IMR-90 (cell line): Measurements from ENCODE around the gene HMGB3. TPM values are rescaled to one million over a fixed set of nuclear protein-coding genes. Genes with fewer than 3 reads are reported as not detected.

Source experiments
- ATAC-seq: fragments of 200-7000 bp; cut with Tn5 transposase; 2 replicates; pipeline ENCODE4 v1.9.1; 2020; ENCODE audit warnings: low read depth, mild to moderate bottlenecking, moderate library complexity
- BruUV-seq: library from RNA; stranded (reverse); fragments of 400-500 nt; replicated peaks from 2 replicates; lab custom pipeline; 2021; lab: Mats Ljungman, UMichigan
- CTCF ChIA-PET: fragments of 300-600 bp; formaldehyde crosslinking; extraction: SDS; loops from one replicate; lab custom pipeline; 2021; ENCODE audit warnings: antibody characterized with exemption; lab: Yijun Ruan, JAX
- POLR2A ChIA-PET: fragments of 300-600 bp; sonication (Branson Sonifier 250); formaldehyde crosslinking; loops from one replicate; lab custom pipeline; 2022; ENCODE audit warnings: antibody characterized with exemption; ENCODE audit not compliant: unreplicated experiment; lab: Charles Lee
- DNase-seq: peaks from one replicate; pipeline ENCODE4 v3.0.0; 2013
- H2AFZ ChIP-seq: replicated peaks from 2 replicates; pipeline ENCODE3; 2013; ENCODE audit warnings: low read length, mild to moderate bottlenecking; ENCODE audit not compliant: poor library complexity
- H2AK5ac ChIP-seq: 2 replicates; pipeline ENCODE4 v1.6.1; 2013; ENCODE audit warnings: low read depth, low read length, inconsistent platforms
- H2AK9ac ChIP-seq: replicated peaks from 2 replicates; pipeline ENCODE3; 2013; ENCODE audit warnings: mild to moderate bottlenecking, low read depth, low read length, moderate library complexity; ENCODE audit not compliant: poor library complexity
- H2BK120ac ChIP-seq: 2 replicates; pipeline ENCODE4 v1.6.1; 2013; ENCODE audit warnings: low read depth, low read length, inconsistent platforms
- H2BK15ac ChIP-seq: 3 replicates; pipeline ENCODE4 v1.6.1; 2013; ENCODE audit warnings: low read depth, low read length, inconsistent platforms
- H2BK20ac ChIP-seq: 2 replicates; pipeline ENCODE4 v1.6.1; 2013; ENCODE audit warnings: low read depth, mild to moderate bottlenecking, inconsistent platforms, low read length, moderate library complexity
- H2BK5ac ChIP-seq: 2 replicates; pipeline ENCODE4 v1.6.1; 2013; ENCODE audit warnings: mild to moderate bottlenecking, low read depth, low read length, inconsistent platforms; ENCODE audit not compliant: poor library complexity, severe bottlenecking
- H3K14ac ChIP-seq: replicated peaks from 2 replicates; pipeline ENCODE4 v1.6.1; 2013; ENCODE audit warnings: low read depth, low read length, inconsistent platforms
- H3K18ac ChIP-seq: 2 replicates; pipeline ENCODE4 v1.6.1; 2013; ENCODE audit warnings: low read depth, low read length, control low read depth
- H3K23ac ChIP-seq: 2 replicates; pipeline ENCODE4 v1.6.1; 2013; ENCODE audit warnings: low read depth, low read length, inconsistent platforms
- H3K27ac ChIP-seq: 2 replicates; pipeline ENCODE4 v1.5.1; 2013; ENCODE audit warnings: mild to moderate bottlenecking, control low read depth, low read length; ENCODE audit not compliant: insufficient read depth
- H3K27me3 ChIP-seq: 2 replicates; pipeline ENCODE4 v1.6.1; 2013; ENCODE audit warnings: low read length; ENCODE audit not compliant: control insufficient read depth, insufficient read depth
- H3K36me3 ChIP-seq: 2 replicates; pipeline ENCODE4 v1.6.1; 2013; ENCODE audit warnings: low read length, mixed read lengths; ENCODE audit not compliant: control insufficient read depth, insufficient read depth
- H3K4ac ChIP-seq: 2 replicates; pipeline ENCODE4 v1.6.1; 2013; ENCODE audit warnings: low read depth, low read length, inconsistent platforms
- H3K4me1 ChIP-seq: 2 replicates; pipeline ENCODE4 v1.6.1; 2013; ENCODE audit warnings: low read length, mixed read lengths; ENCODE audit not compliant: control insufficient read depth, insufficient read depth
- H3K4me2 ChIP-seq: 2 replicates; pipeline ENCODE4 v1.6.1; 2013; ENCODE audit warnings: low read depth, mild to moderate bottlenecking, control low read depth, low read length, moderate library complexity
- H3K4me3 ChIP-seq: 2 replicates; pipeline ENCODE4 v1.5.1; 2013; ENCODE audit warnings: low read depth, mild to moderate bottlenecking, control low read depth, low read length, moderate library complexity; ENCODE audit not compliant: insufficient read depth
- H3K56ac ChIP-seq: 2 replicates; pipeline ENCODE4 v1.6.1; 2013; ENCODE audit warnings: low read length, inconsistent platforms; ENCODE audit not compliant: insufficient read depth; ENCODE audit errors: extremely low read depth
- H3K79me1 ChIP-seq, 2 experiments: 2 replicates each; pipeline ENCODE4 v1.6.1; 2013; ENCODE audit warnings: low read length in 2 of 2, inconsistent platforms in 1 of 2, low read depth in 1 of 2
- H3K9ac ChIP-seq: 2 replicates; pipeline ENCODE4 v1.6.1; 2013; ENCODE audit warnings: low read depth, low read length, control low read depth
- H3K9me1 ChIP-seq: 2 replicates; pipeline ENCODE4 v1.6.1; 2013; ENCODE audit warnings: low read length, inconsistent platforms; ENCODE audit not compliant: insufficient read depth
- H3K9me3 ChIP-seq: 2 replicates; pipeline ENCODE4 v1.6.1; 2013; ENCODE audit warnings: low read length; ENCODE audit not compliant: control insufficient read depth, insufficient read depth
- H4K20me1 ChIP-seq: 2 replicates; pipeline ENCODE4 v1.6.1; 2013; ENCODE audit warnings: low read length, inconsistent platforms; ENCODE audit not compliant: insufficient read depth
- H4K5ac ChIP-seq: 2 replicates; pipeline ENCODE4 v1.6.1; 2013; ENCODE audit warnings: mild to moderate bottlenecking, low read depth, low read length, control low read depth
- H4K8ac ChIP-seq, 2 experiments: 2 replicates each; pipeline ENCODE4 v1.6.1; 2013; ENCODE audit warnings: low read depth in 2 of 2, low read length in 2 of 2, control low read depth in 1 of 2, inconsistent platforms in 1 of 2
- H4K91ac ChIP-seq: 2 replicates; pipeline ENCODE4 v1.6.1; 2013; ENCODE audit warnings: low read depth, low read length, inconsistent platforms; ENCODE audit not compliant: insufficient read depth
- FOS ChIP-seq: fragments of 150-350 bp; IDR thresholded peaks from 2 replicates; pipeline ENCODE4 v1.6.1; 2016; ENCODE audit warnings: low read depth, low read length
- POLR2A ChIP-seq: IDR thresholded peaks from 2 replicates; pipeline ENCODE4 v1.6.1; 2012; ENCODE audit warnings: mild to moderate bottlenecking, low read depth, low read length
- RAD21 ChIP-seq: IDR thresholded peaks from 2 replicates; pipeline ENCODE4 v1.6.1; 2012; ENCODE audit warnings: low read length, improper control_type of control experiment
- USF2 ChIP-seq: fragments of 150-350 bp; IDR thresholded peaks from 2 replicates; pipeline ENCODE4 v1.6.1; 2017; ENCODE audit warnings: mild to moderate bottlenecking, antibody characterized with exemption, low read length, low read depth
- WGBS, 2 experiments: methylation state at CpG; one replicate each; pipeline versions ENCODE4 v1.1.5 to v1.1.7; 2013; ENCODE audit warnings: missing lambda C conversion rate in 2 of 2; ENCODE audit not compliant: insufficient read length in 1 of 2; ENCODE audit errors: extremely low coverage in 2 of 2; 5-methylcytosine and 5-hydroxymethylcytosine counted together
- dilution Hi-C: fragments of 300-500 bp; cut with HindIII; formaldehyde crosslinking; loops from one replicate; pipeline ENCODE4 v1.14.3; 2018; ENCODE audit warnings: low sequenced_read_pairs; ENCODE audit not compliant: unreplicated experiment
- in situ Hi-C: fragments of 300-500 bp; cut with MboI; formaldehyde crosslinking; loops from 3 replicates; pipeline ENCODE4 v1.14.3; 2019; ENCODE audit warnings: low sequenced_read_pairs, inconsistent platforms, mixed read lengths
- intact Hi-C: fragments of 100-400 bp; cut with micrococcal nuclease; formaldehyde crosslinking; loops from 2 replicates; pipeline ENCODE4 v1.10.0; 2022
- polyA plus RNA-seq, 3 experiments: library from polyadenylated mRNA; depleted of rRNA; stranded (reverse); fragments of >200 nt; gene quantifications; 2 replicates each; pipeline ENCODE4 v1.2.3, GENCODE V29; 2012; ENCODE audit warnings: low replicate concordance in 1 of 3
- total RNA-seq: library from RNA; depleted of rRNA; stranded (reverse); fragments of >200 nt; gene quantifications from 2 replicates; pipeline ENCODE4 v1.2.3, GENCODE V29; 2012

The HMGB3 gene
- total and polyA plus RNA-seq, 2 of the 4 experiments (the other 2 are of a cell fraction): 14.7 to 21.3 TPM

GRCh38 chrX:151009582-151009981, 26.4 kb downstream of the HMGB3 start:
- Histone ChIP-seq H3K4me2 (no peak overlapping the region), H4K91ac (no peak overlapping the region), H4K20me1 (no peaks in the 10 kb centered on the region), H2AFZ (no peak overlapping the region), H3K9ac (no peak overlapping the region), H3K9me3 (peaks cover 4% of the 10 kb centered on the region; the same call in 1 of the 2 replicates), H4K8ac (no peak overlapping the region), H2BK120ac (no peak overlapping the region), H2AK9ac (no peak overlapping the region), H3K4me3 (no peak overlapping the region), H3K4ac (no peak overlapping the region), H2AK5ac (no peak overlapping the region), H3K9me1 (no peaks in the 10 kb centered on the region), H2BK15ac (no peak overlapping the region), H2BK20ac (no peak overlapping the region), H4K5ac (no peak overlapping the region), H3K79me1 (no peaks in the 10 kb centered on the region), H3K27me3 (no peaks in the 10 kb centered on the region), H2BK5ac (no peak overlapping the region), H3K36me3 (no peaks in the 10 kb centered on the region), H3K23ac (no peak overlapping the region), H3K14ac (no peak overlapping the region), H3K56ac (no peak overlapping the region), H3K4me1 (no peaks in the 10 kb centered on the region), H3K27ac (no peak overlapping the region), H3K18ac (no peak overlapping the region)
- dilution Hi-C loops: no loop called here
- POLR2A ChIA-PET: no interaction called here
- DNase-seq (no peak), ATAC-seq (no peak)
- WGBS, 2 experiments: 40% methylated on average over 2 of the region's 2 CpGs; no CpG with 5 or more reads in 1 of the 2 experiments
- BruUV-seq: no TSS peak
- intact Hi-C loops: no loop called here
- TF ChIP-seq USF2 (no peak), POLR2A (no peak), RAD21 (no peak), FOS (no peak)
- CTCF ChIA-PET: no interaction called here
- in situ Hi-C loops: no loop called here
